PC-3 (cell line): ENCODE data around the gene GPD1. TPM values are rescaled to one million over a fixed set of nuclear protein-coding genes. Genes with fewer than 3 reads are reported as not detected.

Experiments
- ATAC-seq: fragments of 200-7000 bp; cut with Tn5 transposase; 2 replicates; pipeline ENCODE4 v1.9.1; 2020; ENCODE audit warnings: mild to moderate bottlenecking, moderate library complexity
- BruUV-seq: library from RNA; stranded (reverse); fragments of 400-500 nt; replicated peaks from 2 replicates; lab custom pipeline; 2021; lab: Mats Ljungman, UMichigan
- CTCF ChIA-PET: fragments of 300-600 bp; sonication (Branson Sonifier 250); formaldehyde crosslinking; loops from one replicate; lab custom pipeline; 2022; ENCODE audit warnings: antibody characterized with exemption; lab: Charles Lee
- POLR2A ChIA-PET: fragments of 300-600 bp; sonication (Branson Sonifier 250); formaldehyde crosslinking; loops from one replicate; lab custom pipeline; 2022; ENCODE audit warnings: antibody characterized with exemption; ENCODE audit not compliant: unreplicated experiment; lab: Charles Lee
- DNase-seq: peaks from one replicate; pipeline ENCODE4 v3.0.0-alpha.2; 2015
- H2AFZ ChIP-seq: fragments of 300-600 bp; sonication (generic); 2 replicates; pipeline ENCODE4 v1.6.0; 2016; ENCODE audit warnings: antibody characterized with exemption, low read length
- H3F3A ChIP-seq: fragments of 300-600 bp; sonication (generic); one replicate; pipeline ENCODE4 v1.6.0; 2017; ENCODE audit warnings: antibody characterized with exemption, low read length, control low read depth, mild to moderate bottlenecking; ENCODE audit not compliant: unreplicated experiment
- H3K27ac ChIP-seq: fragments of 300-600 bp; sonication (generic); 2 replicates; pipeline ENCODE4 v1.5.1; 2016; ENCODE audit warnings: mild to moderate bottlenecking, low read length
- H3K27me3 ChIP-seq: fragments of 300-600 bp; sonication (generic); 2 replicates; pipeline ENCODE4 v1.6.1; 2016; ENCODE audit warnings: low read length, mixed read lengths
- H3K36me3 ChIP-seq: fragments of 300-600 bp; sonication (generic); 2 replicates; pipeline ENCODE4 v1.6.1; 2016; ENCODE audit warnings: low read depth, mixed run types, low read length, mixed read lengths
- H3K4me1 ChIP-seq: fragments of 300-600 bp; sonication (generic); 2 replicates; pipeline ENCODE4 v1.5.1; 2016; ENCODE audit warnings: low read length; ENCODE audit not compliant: insufficient read depth
- H3K4me2 ChIP-seq: fragments of 300-600 bp; sonication (generic); 2 replicates; pipeline ENCODE4 v1.6.0; 2016; ENCODE audit warnings: low read length
- H3K4me3 ChIP-seq: fragments of 300-600 bp; sonication (generic); 2 replicates; pipeline ENCODE4 v1.5.1; 2016; ENCODE audit warnings: mild to moderate bottlenecking, low read length, mixed read lengths
- H3K79me2 ChIP-seq: fragments of 300-600 bp; sonication (generic); 2 replicates; pipeline ENCODE4 v1.6.1; 2017; ENCODE audit warnings: low read length, mixed read lengths
- H3K9ac ChIP-seq: fragments of 300-600 bp; sonication (generic); 2 replicates; pipeline ENCODE4 v1.6.0; 2016; ENCODE audit warnings: mild to moderate bottlenecking, low read length
- H3K9me2 ChIP-seq: fragments of 300-600 bp; sonication (generic); replicated peaks from 2 replicates; pipeline ENCODE4 v1.6.1; 2016; ENCODE audit warnings: mixed run types, low read length, mixed read lengths
- H3K9me3 ChIP-seq: fragments of 300-600 bp; sonication (generic); 2 replicates; pipeline ENCODE4 v1.6.1; 2016; ENCODE audit warnings: low read length, mixed read lengths
- H4K20me1 ChIP-seq: fragments of 300-600 bp; sonication (generic); 2 replicates; pipeline ENCODE4 v1.6.1; 2016; ENCODE audit warnings: low read length, mixed read lengths
- EZH2 ChIP-seq: fragments of 300-600 bp; sonication (generic); IDR thresholded peaks from one replicate; pipeline ENCODE4 v1.6.1; 2017; ENCODE audit warnings: antibody characterized with exemption, mild to moderate bottlenecking, low read length; ENCODE audit not compliant: unreplicated experiment
- EZH2phosphoT487 ChIP-seq: fragments of 300-600 bp; sonication (generic); IDR thresholded peaks from 2 replicates; pipeline ENCODE4 v1.6.1; 2018; ENCODE audit warnings: mild to moderate bottlenecking, antibody characterized with exemption, low read length, borderline replicate concordance
- intact Hi-C: fragments of 100-400 bp; cut with micrococcal nuclease; formaldehyde crosslinking; loops from 2 replicates; pipeline ENCODE4 v1.9.0; 2023
- total RNA-seq: library from RNA; depleted of rRNA; stranded (reverse); fragments of >200 nt; gene quantifications from 2 replicates; pipeline ENCODE4 v1.2.3, GENCODE V29; 2014
- TF ChIP-seq, protein P1 (sequence below): fragments of 300-600 bp; sonication (generic); conservative IDR thresholded peaks from 2 replicates; pipeline ENCODE4 v1.5.1; 2017; ENCODE audit warnings: antibody characterized with exemption, low read depth, mild to moderate bottlenecking, low read length

The GPD1 gene
- total RNA-seq, 1 experiment from 2014 or later = 0.11 TPM

DNA sequence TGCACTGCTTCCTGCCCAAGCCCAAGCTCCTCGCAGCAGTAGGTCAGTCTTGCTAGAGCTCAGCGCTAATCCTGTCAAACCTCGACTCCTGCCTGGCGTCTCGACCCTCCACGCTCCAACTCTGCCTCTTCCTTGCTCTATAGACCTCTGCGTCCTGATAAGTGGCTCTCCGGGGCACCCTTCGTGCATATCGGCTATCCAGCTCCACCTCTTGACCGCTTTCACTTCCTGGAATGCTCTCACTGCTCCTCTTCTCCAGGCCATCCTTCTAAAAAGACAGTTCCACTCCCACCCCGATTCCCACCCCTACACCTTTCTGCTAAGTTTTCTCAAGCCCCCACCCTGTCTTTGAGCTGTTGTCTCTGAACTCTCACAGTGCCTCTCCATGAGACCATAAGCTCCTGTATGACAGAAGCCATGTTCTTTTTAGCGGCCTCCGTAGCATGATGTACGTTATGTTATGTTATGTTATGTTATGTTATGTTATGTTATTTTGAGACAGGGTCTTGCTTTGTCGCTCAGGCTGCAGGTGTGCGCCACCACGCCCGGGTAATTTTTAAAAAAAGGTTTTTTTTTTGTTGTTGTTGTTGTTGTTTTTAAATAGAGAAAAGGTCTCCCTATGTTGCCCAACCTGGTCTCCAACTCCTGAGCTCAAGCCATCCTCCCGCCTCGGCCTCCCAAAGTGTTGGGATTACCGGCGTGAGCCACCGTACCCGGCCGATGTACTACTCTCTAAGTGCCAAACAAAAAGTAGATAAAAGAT lies 8.8 kb downstream of the GPD1 start:
- intact Hi-C loops = loop anchor here (1.0 to 5.0 kb wide), 2 partner anchors 24 to 35 kb away; no protein-coding TSS in a partner anchor
- TSS peak; percentile 44 for BruUV-seq
- peaks cover 50% of the 10 kb centered on the region for H3K79me2 ChIP-seq

DNA sequence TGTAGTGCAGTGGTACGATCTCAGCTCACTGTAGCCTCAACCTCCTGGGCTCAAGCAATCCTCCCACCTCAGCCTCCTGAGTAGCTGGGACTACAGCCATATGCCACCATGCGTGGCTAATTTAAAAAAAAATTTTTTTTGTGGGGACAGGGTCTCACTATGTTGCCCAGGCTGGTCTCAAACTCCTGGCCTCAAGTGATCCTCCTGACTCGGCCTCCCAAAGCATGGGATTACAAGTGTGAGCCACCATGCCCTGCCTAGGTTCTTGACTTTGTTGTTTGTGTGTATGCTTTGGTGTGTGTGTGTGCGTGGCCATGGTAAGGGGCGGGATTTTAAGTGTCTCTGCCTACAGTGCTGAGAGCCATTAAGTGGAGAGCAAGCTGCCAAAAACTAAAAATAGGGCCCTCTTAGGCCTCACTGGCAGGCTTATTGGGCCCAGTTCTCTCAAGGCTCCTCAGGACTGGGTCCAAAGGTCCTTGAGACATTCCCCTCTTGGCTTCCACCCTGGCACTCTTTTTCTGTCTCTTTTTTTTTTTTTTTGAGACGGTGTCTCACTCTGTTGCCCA lies 13.3 kb downstream of the GPD1 start:
- no peak for TF ChIP-seq EZH2phosphoT487
- TF ChIP-seq EZH2 = no peak
- TF ChIP-seq, protein P1, sequence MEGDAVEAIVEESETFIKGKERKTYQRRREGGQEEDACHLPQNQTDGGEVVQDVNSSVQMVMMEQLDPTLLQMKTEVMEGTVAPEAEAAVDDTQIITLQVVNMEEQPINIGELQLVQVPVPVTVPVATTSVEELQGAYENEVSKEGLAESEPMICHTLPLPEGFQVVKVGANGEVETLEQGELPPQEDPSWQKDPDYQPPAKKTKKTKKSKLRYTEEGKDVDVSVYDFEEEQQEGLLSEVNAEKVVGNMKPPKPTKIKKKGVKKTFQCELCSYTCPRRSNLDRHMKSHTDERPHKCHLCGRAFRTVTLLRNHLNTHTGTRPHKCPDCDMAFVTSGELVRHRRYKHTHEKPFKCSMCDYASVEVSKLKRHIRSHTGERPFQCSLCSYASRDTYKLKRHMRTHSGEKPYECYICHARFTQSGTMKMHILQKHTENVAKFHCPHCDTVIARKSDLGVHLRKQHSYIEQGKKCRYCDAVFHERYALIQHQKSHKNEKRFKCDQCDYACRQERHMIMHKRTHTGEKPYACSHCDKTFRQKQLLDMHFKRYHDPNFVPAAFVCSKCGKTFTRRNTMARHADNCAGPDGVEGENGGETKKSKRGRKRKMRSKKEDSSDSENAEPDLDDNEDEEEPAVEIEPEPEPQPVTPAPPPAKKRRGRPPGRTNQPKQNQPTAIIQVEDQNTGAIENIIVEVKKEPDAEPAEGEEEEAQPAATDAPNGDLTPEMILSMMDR = no peak
- H4K20me1 ChIP-seq = 0 out of 2 replicates have a peak, but pooled peaks cover 5% of the 10 kb centered on the region
- H3K4me2 ChIP-seq = no peak overlapping the region
- no peak overlapping the region for H3K27ac ChIP-seq
- DNase-seq = no peak
- no peak overlapping the region for H3K9ac ChIP-seq
- no peaks in the 10 kb centered on the region for H3F3A ChIP-seq
- H3K4me3 ChIP-seq = no peak overlapping the region
- intact Hi-C loops = no loop called here
- BruUV-seq = no TSS peak
- H3K79me2 ChIP-seq = peaks cover 53% of the 10 kb centered on the region
- POLR2A ChIA-PET = no interaction called here
- ATAC-seq = no peak
- peaks cover 21% of the 10 kb centered on the region for H3K36me3 ChIP-seq
- H3K27me3 ChIP-seq = no peaks in the 10 kb centered on the region
- no peaks in the 10 kb centered on the region for H3K9me3 ChIP-seq
- peaks cover 6% of the 10 kb centered on the region; the same call in 1 of the 2 replicates for H3K4me1 ChIP-seq
- CTCF ChIA-PET = no interaction called here
- no peaks in the 10 kb centered on the region for H3K9me2 ChIP-seq
- H2AFZ ChIP-seq = no peak overlapping the region

More for the DNA sequence above, 8.8 kb downstream of the GPD1 start:
- peaks cover 2% of the 10 kb centered on the region; the same call in 1 of the 2 replicates for H3K36me3 ChIP-seq
- H4K20me1 ChIP-seq = 0 out of 2 replicates have a peak, but pooled peaks cover 5% of the 10 kb centered on the region
- H3K4me2 ChIP-seq = peak overlapping the region; percentile 94
- H2AFZ ChIP-seq = peak overlapping the region; percentile 80
- DNase-seq = peak; percentile 32
- no peak for TF ChIP-seq EZH2phosphoT487
- TF ChIP-seq, protein P1 = no peak
- TF ChIP-seq EZH2 = no peak
- H3K9ac ChIP-seq = peak overlapping the region; percentile 86
- peak overlapping the region; percentile 95 for H3K4me3 ChIP-seq
- ATAC-seq = peak; percentile 11
- H3K9me3 ChIP-seq = no peaks in the 10 kb centered on the region
- ChIA-PET CTCF (interaction anchor here (0.7 to 1.8 kb wide), 8 partner anchors 11 to 63 kb away, joined by 4 to 22 read pairs (median 8); partner anchors contain the start of genes CERS5 and SMARCD1), POLR2A (interaction anchor here (0.5 to 1.4 kb wide), 4 partner anchors 28 to 165 kb away, joined by 3 to 29 read pairs (median 3); partner anchors contain the start of genes CERS5 and SMARCD1)
- H3F3A ChIP-seq = no peaks in the 10 kb centered on the region
- H3K4me1 ChIP-seq = peaks cover 14% of the 10 kb centered on the region; the same call in 1 of the 2 replicates
- H3K9me2 ChIP-seq = no peaks in the 10 kb centered on the region
- H3K27ac ChIP-seq = peak overlapping the region; percentile 70
- no peaks in the 10 kb centered on the region for H3K27me3 ChIP-seq
